HG02763 (cell line): ENCODE results near the gene GCLM.

Experiments
- ATAC-seq: cut with Tn5 transposase; IDR thresholded peaks from one replicate; pipeline ENCODE4 v1.9.1; 2021; ENCODE audit warnings: mild to moderate bottlenecking, moderate library complexity; ENCODE audit not compliant: unreplicated experiment

The GCLM gene

GRCh38 chr1:93847811-93848288, 61.4 kb downstream of the GCLM start:
- peak; percentile 26 for ATAC-seq

GRCh38 chr1:93846992-93847810, 62.0 kb downstream of the GCLM start:
- ATAC-seq = peak; percentile 63

- peak; percentile 47 for ATAC-seq
Observed at GRCh38 chr1:93846206-93846991, 62.8 kb downstream of the GCLM start.

- ATAC-seq = no peak
Observed at GRCh38 chr1:93845538-93846205, 63.6 kb downstream of the GCLM start.

- ATAC-seq = no peak
Observed at GRCh38 chr1:93844262-93845045, 64.8 kb downstream of the GCLM start.

- ATAC-seq = no peak
Observed at GRCh38 chr1:93842750-93843500, 66.3 kb downstream of the GCLM start.

GRCh38 chr1:93841771-93842170, 67.5 kb downstream of the GCLM start:
- ATAC-seq = no peak

- no peak for ATAC-seq
Observed at GRCh38 chr1:93840956-93841482, 68.2 kb downstream of the GCLM start.

- no peak for ATAC-seq
Observed at GRCh38 chr1:93839753-93840152, 69.5 kb downstream of the GCLM start.

GRCh38 chr1:93839307-93839706, 69.9 kb downstream of the GCLM start:
- no peak for ATAC-seq

GRCh38 chr1:93837961-93838360, 71.3 kb downstream of the GCLM start:
- no peak for ATAC-seq
